Mesothelial cell of epicardium (in vitro differentiated cells): ENCODE results near the gene TACR1. TPM values are rescaled to one million over a fixed set of nuclear protein-coding genes. Genes with fewer than 3 reads are reported as not detected.

Source experiments
- DNase-seq, 2 experiments: peaks; one replicate each; pipeline ENCODE4 v3.0.0; 2021; ENCODE audit warnings: low spot score in 2 of 2; ENCODE audit not compliant: unreplicated experiment in 2 of 2
- H3K27ac Mint-ChIP-seq: 2 replicates; pipeline ENCODE4 v1.8.0; 2021; ENCODE audit warnings: mixed read lengths
- H3K27me3 Mint-ChIP-seq: 2 replicates; pipeline ENCODE4 v1.8.0; 2021; ENCODE audit warnings: low read depth, mixed read lengths
- H3K36me3 Mint-ChIP-seq: 2 replicates; pipeline ENCODE4 v1.8.0; 2021; ENCODE audit warnings: mixed read lengths
- H3K4me1 Mint-ChIP-seq: 2 replicates; pipeline ENCODE4 v1.8.0; 2021; ENCODE audit warnings: mixed read lengths
- H3K4me3 Mint-ChIP-seq: 2 replicates; pipeline ENCODE4 v1.8.0; 2021; ENCODE audit warnings: mild to moderate bottlenecking, moderate library complexity, mixed read lengths
- H3K9me3 Mint-ChIP-seq: 2 replicates; pipeline ENCODE4 v1.8.0; 2021; ENCODE audit warnings: mixed read lengths
- total RNA-seq: library from RNA; stranded (reverse); gene quantifications from 3 replicates; pipeline ENCODE4 v1.2.1, GENCODE V29; 2021
- TF ChIP-seq, protein P1 (sequence below): fragments of 200-600 bp; sonication (generic); IDR thresholded peaks from one replicate; pipeline ENCODE4 v1.5.0; 2021; ENCODE audit warnings: antibody characterized with exemption; ENCODE audit not compliant: unreplicated experiment

TACR1 gene
- total RNA-seq, 1 donor from 2014 or later = 0.20 TPM

DNA sequence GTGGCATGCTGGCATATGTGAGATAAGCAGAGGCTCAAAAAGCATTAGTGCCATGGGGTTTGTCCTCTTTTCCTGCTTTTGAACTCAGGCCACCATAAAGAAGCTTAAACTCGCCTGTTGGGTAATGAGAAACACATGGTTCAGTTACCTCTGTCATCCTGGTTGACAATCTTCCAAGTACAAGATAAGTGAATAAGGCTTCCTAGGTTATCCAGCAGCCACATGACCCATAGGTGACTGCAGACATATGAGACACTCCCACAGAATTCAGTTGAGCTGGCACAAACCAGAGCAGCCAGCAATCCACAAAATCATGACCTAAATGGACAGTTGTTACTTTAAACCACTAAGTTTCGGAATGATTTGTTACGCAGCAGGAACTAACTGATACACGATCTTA is 97.3 kb downstream of the TACR1 start:
- peaks cover 7% of the 10 kb centered on the region for H3K36me3 Mint-ChIP-seq
- TF ChIP-seq, protein P1, sequence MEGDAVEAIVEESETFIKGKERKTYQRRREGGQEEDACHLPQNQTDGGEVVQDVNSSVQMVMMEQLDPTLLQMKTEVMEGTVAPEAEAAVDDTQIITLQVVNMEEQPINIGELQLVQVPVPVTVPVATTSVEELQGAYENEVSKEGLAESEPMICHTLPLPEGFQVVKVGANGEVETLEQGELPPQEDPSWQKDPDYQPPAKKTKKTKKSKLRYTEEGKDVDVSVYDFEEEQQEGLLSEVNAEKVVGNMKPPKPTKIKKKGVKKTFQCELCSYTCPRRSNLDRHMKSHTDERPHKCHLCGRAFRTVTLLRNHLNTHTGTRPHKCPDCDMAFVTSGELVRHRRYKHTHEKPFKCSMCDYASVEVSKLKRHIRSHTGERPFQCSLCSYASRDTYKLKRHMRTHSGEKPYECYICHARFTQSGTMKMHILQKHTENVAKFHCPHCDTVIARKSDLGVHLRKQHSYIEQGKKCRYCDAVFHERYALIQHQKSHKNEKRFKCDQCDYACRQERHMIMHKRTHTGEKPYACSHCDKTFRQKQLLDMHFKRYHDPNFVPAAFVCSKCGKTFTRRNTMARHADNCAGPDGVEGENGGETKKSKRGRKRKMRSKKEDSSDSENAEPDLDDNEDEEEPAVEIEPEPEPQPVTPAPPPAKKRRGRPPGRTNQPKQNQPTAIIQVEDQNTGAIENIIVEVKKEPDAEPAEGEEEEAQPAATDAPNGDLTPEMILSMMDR = no peak
- no peak for DNase-seq
- H3K27ac Mint-ChIP-seq = no peak overlapping the region
- H3K9me3 Mint-ChIP-seq = peaks cover 24% of the 10 kb centered on the region
- no peak overlapping the region for H3K4me3 Mint-ChIP-seq
- H3K4me1 Mint-ChIP-seq = peaks cover 21% of the 10 kb centered on the region
- peaks cover 2% of the 10 kb centered on the region for H3K27me3 Mint-ChIP-seq

- Mint-ChIP-seq H3K27me3 (peaks cover 2% of the 10 kb centered on the region), H3K27ac (peak overlapping the region; percentile 27), H3K9me3 (peaks cover 24% of the 10 kb centered on the region), H3K4me1 (peaks cover 26% of the 10 kb centered on the region), H3K36me3 (peaks cover 7% of the 10 kb centered on the region), H3K4me3 (no peak overlapping the region)
- TF ChIP-seq, protein P1 = no peak
- no peak for DNase-seq
Observed at GRCh38 chr2:75100801-75101151, 98.5 kb downstream of the TACR1 start.

GRCh38 chr2:75100011-75100800 is 99.1 kb downstream of the TACR1 start:
- DNase-seq = peak in 1 of 2 experiments; percentile 50
- H3K4me1 Mint-ChIP-seq = peaks cover 26% of the 10 kb centered on the region
- no peak overlapping the region for H3K4me3 Mint-ChIP-seq
- H3K9me3 Mint-ChIP-seq = peaks cover 23% of the 10 kb centered on the region
- TF ChIP-seq, protein P1 = no peak
- peaks cover 7% of the 10 kb centered on the region for H3K36me3 Mint-ChIP-seq
- H3K27ac Mint-ChIP-seq = peak overlapping the region; percentile 82
- peaks cover 4% of the 10 kb centered on the region for H3K27me3 Mint-ChIP-seq

- H3K4me3 Mint-ChIP-seq = no peak overlapping the region
- TF ChIP-seq, protein P1 = no peak
- H3K27ac Mint-ChIP-seq = peak overlapping the region; percentile 82
- no peak for DNase-seq
- H3K9me3 Mint-ChIP-seq = peaks cover 18% of the 10 kb centered on the region
- H3K36me3 Mint-ChIP-seq = peaks cover 7% of the 10 kb centered on the region
- H3K4me1 Mint-ChIP-seq = peaks cover 26% of the 10 kb centered on the region
- H3K27me3 Mint-ChIP-seq = peaks cover 6% of the 10 kb centered on the region
Observed at GRCh38 chr2:75099521-75099922, 99.8 kb downstream of the TACR1 start.

DNA sequence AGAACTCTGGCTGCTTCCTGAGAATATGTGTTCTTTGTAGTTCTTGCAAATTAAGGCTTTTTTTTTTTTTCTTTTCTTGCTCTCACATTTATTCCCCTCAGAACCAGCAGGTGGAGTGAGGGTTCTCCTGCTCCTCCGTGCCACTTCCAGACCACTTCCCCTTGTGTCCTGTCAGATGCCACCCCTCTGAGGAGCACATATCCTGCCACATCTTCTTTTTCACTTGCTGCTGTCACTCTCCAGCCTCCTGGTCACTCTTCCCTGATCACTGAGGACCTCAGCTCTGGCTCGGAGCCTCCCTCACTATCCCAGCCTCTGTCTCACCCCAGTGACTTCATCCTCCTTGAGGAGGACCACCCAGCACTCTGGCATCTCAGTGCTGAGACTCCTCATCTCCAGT is 100.5 kb downstream of the TACR1 start:
- peaks cover 26% of the 10 kb centered on the region for H3K4me1 Mint-ChIP-seq
- peaks cover 11% of the 10 kb centered on the region for H3K9me3 Mint-ChIP-seq
- peaks cover 7% of the 10 kb centered on the region for H3K36me3 Mint-ChIP-seq
- DNase-seq = no peak
- H3K27ac Mint-ChIP-seq = no peak overlapping the region
- H3K4me3 Mint-ChIP-seq = no peak overlapping the region
- TF ChIP-seq, protein P1 = peak; percentile 21
- peaks cover 6% of the 10 kb centered on the region for H3K27me3 Mint-ChIP-seq
